GM18505 (cell line): ENCODE measurements around the gene EFNB2.

ENCODE experiments used
- ATAC-seq: cut with Tn5 transposase; IDR thresholded peaks from one replicate; pipeline ENCODE4 v1.9.1; 2021; ENCODE audit not compliant: unreplicated experiment
- POLR2A ChIP-seq: IDR thresholded peaks from 4 replicates; pipeline ENCODE4 v1.6.1; 2011; ENCODE audit warnings: borderline replicate concordance; ENCODE audit not compliant: insufficient read depth, insufficient read length; ENCODE audit errors: extremely low read depth

The EFNB2 gene

GRCh38 chr13:106536244-106537034 is 977 bp upstream of the EFNB2 start:
- no peak for TF ChIP-seq POLR2A
- ATAC-seq = peak; percentile 39

GRCh38 chr13:106534639-106535551 is 567 bp downstream of the EFNB2 start:
- ATAC-seq = peak; percentile 26
- no peak for TF ChIP-seq POLR2A

DNA sequence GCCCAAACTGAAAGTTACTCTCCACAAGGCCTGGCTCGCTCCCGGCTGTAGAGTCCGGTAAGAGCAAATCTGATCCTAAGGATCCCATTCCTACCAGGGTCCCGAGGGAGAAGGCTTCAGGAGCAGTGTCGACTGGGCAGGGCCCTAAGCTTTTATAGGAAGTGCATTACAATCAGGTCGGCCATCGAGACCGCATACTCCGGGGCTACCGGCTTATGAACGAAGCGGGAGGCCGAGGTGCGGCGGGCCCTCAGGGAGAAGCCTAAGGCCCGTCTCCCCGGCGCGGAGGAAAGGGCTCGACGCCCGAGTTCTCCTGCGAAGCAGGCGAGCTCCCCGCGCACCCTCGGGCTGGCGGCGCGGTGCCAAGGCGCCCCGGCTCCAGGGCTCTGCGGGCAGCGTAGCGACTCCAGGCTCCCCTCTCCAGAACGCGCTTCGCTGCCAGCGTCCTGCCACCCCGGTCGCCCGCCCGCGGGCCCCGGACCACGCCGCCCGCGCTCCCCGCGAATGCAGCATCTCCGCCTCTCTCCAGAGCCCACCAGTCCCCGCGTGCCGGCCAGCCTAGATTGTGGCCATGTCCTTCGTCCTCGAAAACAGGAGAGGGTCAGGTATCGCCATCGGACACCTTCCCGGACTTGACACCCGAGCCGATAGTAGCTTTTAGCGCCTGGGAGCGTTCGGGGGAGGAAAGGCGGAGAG is 1.4 kb downstream of the EFNB2 start:
- no peak for ATAC-seq
- no peak for TF ChIP-seq POLR2A

GRCh38 chr13:106533101-106533942 is 2.1 kb downstream of the EFNB2 start:
- TF ChIP-seq POLR2A = no peak
- ATAC-seq = no peak

GRCh38 chr13:106532111-106532929 is 3.1 kb downstream of the EFNB2 start:
- TF ChIP-seq POLR2A = no peak
- ATAC-seq = no peak

DNA sequence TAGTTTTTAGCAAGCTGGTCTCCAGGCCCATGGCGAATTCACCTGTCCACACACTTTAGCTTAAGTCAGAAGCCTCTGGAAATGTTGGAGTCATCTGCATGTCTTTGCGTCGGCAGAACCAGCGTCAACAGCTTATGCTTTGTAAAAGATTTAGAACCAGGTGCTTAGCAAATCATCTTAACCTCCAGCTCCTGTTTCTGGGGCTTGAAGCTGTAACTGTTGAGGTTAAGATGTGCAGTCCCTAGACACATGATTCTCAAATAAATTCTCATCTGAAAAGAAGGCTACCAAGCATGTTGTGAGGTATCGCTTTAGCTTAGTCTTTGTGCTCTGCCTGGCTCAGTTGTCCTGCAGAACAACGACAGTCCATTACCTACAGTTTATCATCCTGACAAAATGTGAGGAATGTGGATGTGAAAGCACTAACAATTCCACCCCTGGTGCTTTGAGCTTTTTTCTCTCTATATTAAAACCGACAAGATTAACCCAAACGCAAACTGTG is 4.4 kb downstream of the EFNB2 start:
- TF ChIP-seq POLR2A = no peak
- no peak for ATAC-seq

GRCh38 chr13:106530171-106530851 is 5.2 kb downstream of the EFNB2 start:
- no peak for TF ChIP-seq POLR2A
- ATAC-seq = no peak

GRCh38 chr13:106529415-106530170 is 5.9 kb downstream of the EFNB2 start:
- no peak for TF ChIP-seq POLR2A
- no peak for ATAC-seq

- no peak for TF ChIP-seq POLR2A
- no peak for ATAC-seq
Measured at GRCh38 chr13:106528718-106529414, 6.6 kb downstream of the EFNB2 start.

DNA sequence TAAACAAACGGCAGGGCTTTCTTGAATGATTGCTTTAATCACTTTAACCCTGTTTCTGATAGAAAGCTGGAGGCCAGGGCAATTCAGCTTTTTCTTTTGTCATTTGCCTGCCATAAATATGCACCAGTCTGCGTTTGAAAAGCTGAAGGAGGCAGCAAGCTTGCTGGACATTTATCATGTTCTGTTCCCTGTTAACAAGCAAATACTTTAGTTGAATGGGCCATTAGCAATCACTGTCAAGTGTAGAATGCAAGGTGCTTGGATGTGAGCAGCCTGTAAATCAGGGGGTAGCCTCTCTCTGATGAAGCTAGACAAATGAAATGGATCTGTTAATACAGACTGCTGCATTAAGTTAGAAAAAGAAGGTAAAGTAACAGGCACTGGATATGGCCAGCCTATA is 7.6 kb downstream of the EFNB2 start:
- no peak for ATAC-seq
- no peak for TF ChIP-seq POLR2A

DNA sequence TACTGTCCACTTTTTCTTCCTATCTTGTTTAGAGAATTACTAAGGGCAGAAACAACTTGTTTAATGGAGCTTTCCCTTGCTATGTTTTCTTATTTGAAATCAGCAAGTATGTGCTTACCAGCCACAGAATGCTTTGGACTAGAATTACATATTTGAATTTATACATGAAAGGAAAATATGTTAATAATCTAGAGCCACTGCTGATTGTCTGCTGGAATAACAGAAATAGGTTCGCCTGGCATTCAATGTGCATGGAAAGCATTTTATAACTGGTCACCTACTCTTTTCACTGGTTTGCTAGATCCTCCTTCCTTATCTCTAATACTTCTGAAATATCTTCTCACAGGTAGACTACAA is 8.0 kb downstream of the EFNB2 start:
- no peak for TF ChIP-seq POLR2A
- no peak for ATAC-seq
